ENCODE results near the gene MIDN. TPM values are rescaled to one million over a fixed set of nuclear protein-coding genes. Genes with fewer than 3 reads are reported as not detected.
A peak's percentile ranks its signal among the peaks of the same experiment; 100 is the strongest.

MIDN gene
- total and polyA plus RNA-seq, 8 donors = 17.0 to 118 (median 33.2) TPM

- Histone ChIP-seq H3K27me3 (peaks cover 17 to 57% (median 45%) of the 10 kb centered on the region in 3 donors), H3K9me3 (no peaks in the 10 kb centered on the region), H3K36me3 (peaks cover 14 to 23% (median 18%) of the 10 kb centered on the region in 4 donors), H3K4me1 (peaks cover 0 to 60% (median 34%) of the 10 kb centered on the region in 4 donors), H3K4me3 (no peak overlapping the region), H3K27ac (no peak overlapping the region)
- intact Hi-C loops (cut with DNase I; ENCODE audit: low total_unique reads) = loop anchor here (10.0 kb wide), 1 partner anchor 82 kb away; no protein-coding TSS in a partner anchor
- TF ChIP-seq EP300 (IDR thresholded peaks at IDR 0.05) (no peak), POLR2A (IDR thresholded peaks at IDR 0.05) (no peak), POLR2AphosphoS5 (IDR thresholded peaks at IDR 0.05) (no peak)
- TF ChIP-seq, protein P1, sequence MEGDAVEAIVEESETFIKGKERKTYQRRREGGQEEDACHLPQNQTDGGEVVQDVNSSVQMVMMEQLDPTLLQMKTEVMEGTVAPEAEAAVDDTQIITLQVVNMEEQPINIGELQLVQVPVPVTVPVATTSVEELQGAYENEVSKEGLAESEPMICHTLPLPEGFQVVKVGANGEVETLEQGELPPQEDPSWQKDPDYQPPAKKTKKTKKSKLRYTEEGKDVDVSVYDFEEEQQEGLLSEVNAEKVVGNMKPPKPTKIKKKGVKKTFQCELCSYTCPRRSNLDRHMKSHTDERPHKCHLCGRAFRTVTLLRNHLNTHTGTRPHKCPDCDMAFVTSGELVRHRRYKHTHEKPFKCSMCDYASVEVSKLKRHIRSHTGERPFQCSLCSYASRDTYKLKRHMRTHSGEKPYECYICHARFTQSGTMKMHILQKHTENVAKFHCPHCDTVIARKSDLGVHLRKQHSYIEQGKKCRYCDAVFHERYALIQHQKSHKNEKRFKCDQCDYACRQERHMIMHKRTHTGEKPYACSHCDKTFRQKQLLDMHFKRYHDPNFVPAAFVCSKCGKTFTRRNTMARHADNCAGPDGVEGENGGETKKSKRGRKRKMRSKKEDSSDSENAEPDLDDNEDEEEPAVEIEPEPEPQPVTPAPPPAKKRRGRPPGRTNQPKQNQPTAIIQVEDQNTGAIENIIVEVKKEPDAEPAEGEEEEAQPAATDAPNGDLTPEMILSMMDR (IDR thresholded peaks at IDR 0.05) = no peak
- 75 to 84% (median 80%) methylated on average over 15 to 18 of the region's 18 CpGs for WGBS, 5 donors
- DNase-seq = no peak
Observed at GRCh38 chr19:1282588-1283206, 34.3 kb downstream of the MIDN start.

- Histone ChIP-seq H3K9me3 (no peaks in the 10 kb centered on the region), H3K36me3 (peaks cover 12 to 16% (median 13%) of the 10 kb centered on the region in 4 donors), H3K27ac (no peak overlapping the region), H3K4me3 (no peak overlapping the region), H3K27me3 (peaks cover 21 to 64% (median 51%) of the 10 kb centered on the region in 3 donors), H3K4me1 (peaks cover 0 to 53% (median 37%) of the 10 kb centered on the region in 4 donors)
- TF ChIP-seq POLR2A (IDR thresholded peaks at IDR 0.05) (no peak), POLR2AphosphoS5 (IDR thresholded peaks at IDR 0.05) (no peak), EP300 (IDR thresholded peaks at IDR 0.05) (no peak)
- TF ChIP-seq, protein P1 (IDR thresholded peaks at IDR 0.05) = no peak
- intact Hi-C loops (cut with DNase I; ENCODE audit: low total_unique reads) = loop anchor here (10.0 kb wide), 1 partner anchor 81 kb away; no protein-coding TSS in a partner anchor
- peak in 1 of 2 donors; percentile 45 for DNase-seq
- 46 to 67% (median 57%) methylated on average over 13 to 29 of the region's 29 CpGs for WGBS, 5 donors
Observed at GRCh38 chr19:1283207-1283916, 35.0 kb downstream of the MIDN start.

DNA sequence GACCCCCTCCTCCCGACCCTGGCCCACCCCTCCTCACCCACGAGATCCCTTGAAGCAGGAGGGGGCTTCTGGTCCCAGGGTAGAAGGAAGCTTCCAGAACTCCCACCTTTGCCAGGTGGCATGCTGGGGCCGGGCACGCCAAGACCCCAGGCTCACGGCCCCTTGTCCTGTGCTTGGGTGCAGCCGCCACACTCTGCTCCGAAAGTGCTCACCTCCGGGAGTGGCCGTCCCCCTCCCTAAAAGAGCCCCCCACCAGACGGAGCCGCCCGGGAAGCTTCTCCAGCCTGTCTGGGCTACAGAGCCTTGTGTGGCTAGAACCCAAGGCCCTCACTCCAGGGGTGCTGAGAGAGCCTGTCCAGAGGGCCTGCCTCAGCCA lies 35.5 kb downstream of the MIDN start:
- H3K36me3 ChIP-seq = peaks cover 6 to 11% (median 8%) of the 10 kb centered on the region in 4 donors
- no peak overlapping the region for H3K4me3 ChIP-seq
- TF ChIP-seq, protein P1 (IDR thresholded peaks at IDR 0.05) = no peak
- TF ChIP-seq EP300 (IDR thresholded peaks at IDR 0.05) (no peak), POLR2A (IDR thresholded peaks at IDR 0.05) (no peak), POLR2AphosphoS5 (IDR thresholded peaks at IDR 0.05) (no peak)
- DNase-seq = no peak
- H3K9me3 ChIP-seq = no peaks in the 10 kb centered on the region
- H3K27me3 ChIP-seq = peaks cover 21 to 69% (median 57%) of the 10 kb centered on the region in 3 donors
- intact Hi-C loops (cut with DNase I; ENCODE audit: low total_unique reads) = loop anchor here (10.0 kb wide), 1 partner anchor 81 kb away; no protein-coding TSS in a partner anchor
- peaks cover 0 to 52% (median 37%) of the 10 kb centered on the region in 4 donors for H3K4me1 ChIP-seq
- 50 to 83% (median 74%) methylated on average over 2 to 12 of the region's 12 CpGs for WGBS, 5 donors
- H3K27ac ChIP-seq = no peak overlapping the region

GRCh38 chr19:1284293-1284978 lies 36.1 kb downstream of the MIDN start:
- Histone ChIP-seq H3K27me3 (peaks cover 21 to 74% (median 62%) of the 10 kb centered on the region in 3 donors), H3K4me1 (peaks cover 0 to 52% (median 37%) of the 10 kb centered on the region in 4 donors), H3K27ac (no peak overlapping the region), H3K36me3 (peaks cover under 1 to 5% (median 2%) of the 10 kb centered on the region in 4 donors), H3K9me3 (no peaks in the 10 kb centered on the region), H3K4me3 (no peak overlapping the region)
- peak in 1 of 2 donors; percentile 63 for DNase-seq
- no peak for TF ChIP-seq POLR2A (IDR thresholded peaks at IDR 0.05)
- TF ChIP-seq, protein P1 (IDR thresholded peaks at IDR 0.05) = no peak
- TF ChIP-seq EP300 (IDR thresholded peaks at IDR 0.05) = no peak
- no peak for TF ChIP-seq POLR2AphosphoS5 (IDR thresholded peaks at IDR 0.05)
- WGBS, 5 donors = 41 to 53% (median 48%) methylated on average over 9 to 20 of the region's 20 CpGs
- intact Hi-C loops (cut with DNase I; ENCODE audit: low total_unique reads) = loop anchor here (10.0 kb wide), 1 partner anchor 80 kb away; no protein-coding TSS in a partner anchor
